Femur (tissue), 1 donor: ENCODE data around the gene FMN1.

ENCODE experiments used
- DNase-seq: peaks from one replicate; pipeline ENCODE4 v3.0.0-alpha.2; 2017

Gene FMN1

GRCh38 chr15:33047077-33047476 is 147.4 kb downstream of the FMN1 start:
- DNase-seq: no peak

DNA sequence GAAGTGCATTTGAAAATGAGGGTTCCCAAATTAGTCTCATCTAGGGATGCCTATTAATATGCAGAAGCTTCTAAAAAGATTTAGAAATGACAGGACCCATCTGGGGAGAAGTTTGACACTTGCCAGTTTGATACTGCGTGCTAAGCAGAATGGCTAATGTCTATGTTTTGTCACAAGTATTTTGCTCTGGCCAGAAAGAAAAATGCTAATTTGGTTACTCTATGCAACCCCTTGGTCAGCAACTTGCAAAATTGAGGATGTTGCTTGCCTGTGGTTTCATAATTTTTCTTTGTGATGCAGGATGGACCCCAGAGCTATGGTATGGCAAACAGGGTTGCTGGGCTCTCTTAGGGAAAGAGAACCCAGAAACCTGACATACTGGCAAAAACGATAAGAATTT is 148.2 kb downstream of the FMN1 start:
- DNase-seq: no peak

DNA sequence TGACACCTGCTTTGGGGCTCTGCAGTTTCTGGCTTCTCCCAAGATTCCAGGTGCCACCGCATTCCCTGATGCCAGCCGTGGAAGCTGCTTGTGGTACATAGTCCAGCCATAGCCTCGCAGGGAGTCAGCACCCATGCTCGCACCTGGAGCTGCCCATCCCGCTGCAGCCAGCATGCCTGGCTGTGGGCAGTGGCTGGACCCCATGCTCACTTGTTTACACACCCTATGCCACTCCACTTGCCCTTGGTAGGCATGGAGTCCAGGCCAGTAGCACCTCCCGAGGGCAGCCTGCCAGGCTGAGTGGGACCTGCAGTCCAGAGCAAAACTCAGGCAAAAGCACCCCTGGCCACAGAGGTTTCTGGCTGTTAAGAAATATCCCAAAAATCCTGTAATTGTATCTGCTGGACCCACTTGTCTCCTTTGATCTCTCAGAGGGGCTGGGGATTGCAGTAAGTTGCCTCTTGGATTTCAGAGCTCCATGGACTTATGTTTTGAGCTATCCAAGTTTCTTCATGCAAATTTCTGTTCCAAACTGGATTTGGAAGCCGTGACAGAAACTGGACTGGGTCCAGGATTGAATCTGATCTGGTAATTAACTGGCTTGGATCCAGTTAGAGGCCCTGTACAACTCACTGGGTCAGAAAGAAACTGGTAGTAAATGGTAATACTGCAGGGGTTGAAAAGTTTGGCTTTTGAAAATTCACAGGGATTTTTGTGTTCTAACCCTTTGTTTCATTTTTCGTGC is 149.3 kb downstream of the FMN1 start:
- peak; percentile 64 for DNase-seq

DNA sequence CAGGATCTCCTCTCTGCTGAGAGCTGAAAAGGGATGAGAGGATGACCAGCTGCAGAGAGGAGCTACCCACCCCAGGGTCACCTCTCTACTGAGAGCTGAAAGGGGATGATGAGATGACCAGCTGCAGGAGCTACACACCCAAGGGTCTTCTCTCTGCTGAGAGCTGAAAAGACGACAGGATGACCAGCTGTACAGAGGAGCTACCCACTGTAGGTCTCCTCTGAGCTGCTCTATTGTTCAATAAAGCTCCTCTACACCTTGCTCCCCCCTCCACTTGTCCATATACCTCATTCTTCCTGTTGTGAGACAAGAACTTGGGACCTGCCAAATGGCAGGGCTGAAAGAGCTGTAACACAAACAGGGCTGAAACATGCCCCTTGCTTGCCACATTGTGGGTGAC is 149.9 kb downstream of the FMN1 start:
- DNase-seq: no peak

DNA sequence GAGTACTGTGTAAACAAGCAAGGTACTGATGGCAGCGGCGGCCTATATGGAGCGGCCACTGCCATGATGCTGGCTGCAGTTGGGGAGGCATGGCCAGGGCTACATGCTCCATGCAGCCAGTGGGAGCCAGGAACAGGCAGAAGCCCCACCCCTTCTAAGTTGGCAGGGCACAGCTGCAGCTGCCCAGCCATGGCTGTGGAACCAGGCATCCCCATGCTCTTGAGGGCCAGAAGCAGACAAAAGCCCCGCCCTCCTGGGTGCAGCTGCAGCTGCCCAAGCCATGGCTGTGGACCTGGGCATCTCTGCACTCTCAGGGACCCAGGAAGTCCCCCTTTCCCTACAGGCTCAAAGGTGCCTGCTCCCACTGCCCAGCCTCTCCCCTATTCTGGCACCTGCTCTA is 150.9 kb downstream of the FMN1 start:
- no peak for DNase-seq

DNA sequence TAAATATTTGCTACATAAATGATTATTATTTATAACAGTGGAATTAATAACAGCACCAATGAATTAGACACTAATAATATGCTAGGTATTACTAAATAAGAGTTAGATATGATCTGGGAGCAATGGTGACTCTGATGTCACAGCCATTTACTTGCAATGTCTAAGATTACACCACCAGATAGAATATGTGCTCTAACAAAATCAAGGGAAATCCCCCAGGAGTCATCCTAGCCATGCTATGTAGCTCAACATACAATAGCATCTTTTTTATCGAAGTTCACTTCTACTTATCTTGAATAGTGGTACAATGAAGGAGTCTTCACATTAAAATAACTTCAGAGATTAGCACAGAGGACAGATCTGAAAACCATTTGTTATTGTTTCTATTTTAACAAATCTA is 154.0 kb downstream of the FMN1 start:
- no peak for DNase-seq

GRCh38 chr15:33034588-33034987 is 159.9 kb downstream of the FMN1 start:
- no peak for DNase-seq

DNA sequence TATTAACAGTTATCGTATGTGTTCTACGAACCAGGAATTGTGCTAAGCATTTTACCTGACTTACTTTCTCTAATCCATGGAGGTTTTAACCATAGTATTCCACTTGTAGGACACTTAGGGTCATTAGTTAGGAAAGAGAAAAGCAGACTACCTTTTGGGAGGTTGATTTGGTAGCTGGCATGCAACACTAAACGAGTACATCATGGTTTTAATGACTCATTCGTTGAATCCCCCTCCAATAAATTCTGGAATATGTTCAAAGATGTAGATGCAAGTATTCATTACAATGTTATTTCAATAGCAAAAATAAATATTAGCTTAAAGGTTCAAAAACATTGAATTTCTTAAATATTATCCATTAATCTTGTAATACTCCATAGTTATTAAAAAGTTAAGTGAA is 162.5 kb downstream of the FMN1 start:
- no peak for DNase-seq

DNA sequence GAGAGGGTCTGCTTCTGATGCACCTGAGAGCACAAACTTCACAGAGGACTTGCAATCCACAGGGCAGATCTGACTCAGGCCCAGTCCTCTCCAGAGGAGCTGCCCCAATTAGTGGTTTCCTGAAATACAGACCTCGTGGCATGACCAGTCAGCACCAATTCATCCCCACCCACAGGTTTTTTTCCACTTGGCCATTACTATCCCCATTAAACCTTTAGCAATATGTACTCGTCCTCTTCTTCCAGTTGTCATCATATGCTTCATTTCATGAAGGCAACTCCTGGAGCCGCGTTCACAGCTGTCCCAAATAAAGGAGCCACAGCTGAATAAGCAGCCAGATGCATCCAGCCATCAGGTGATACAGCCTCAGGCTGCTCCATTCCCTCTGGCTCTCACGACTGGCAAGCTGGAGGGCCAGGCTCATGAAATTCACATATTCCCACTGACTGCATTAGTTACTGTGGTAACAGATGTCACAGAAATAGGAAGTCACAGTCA is 163.1 kb downstream of the FMN1 start:
- DNase-seq: peak; percentile 46

- DNase-seq: no peak
Observed at GRCh38 chr15:33030315-33030714, 164.2 kb downstream of the FMN1 start.

- no peak for DNase-seq
Observed at GRCh38 chr15:33029109-33029652, 165.3 kb downstream of the FMN1 start.

- DNase-seq: no peak
Observed at GRCh38 chr15:33028495-33028894, 166.0 kb downstream of the FMN1 start.

DNA sequence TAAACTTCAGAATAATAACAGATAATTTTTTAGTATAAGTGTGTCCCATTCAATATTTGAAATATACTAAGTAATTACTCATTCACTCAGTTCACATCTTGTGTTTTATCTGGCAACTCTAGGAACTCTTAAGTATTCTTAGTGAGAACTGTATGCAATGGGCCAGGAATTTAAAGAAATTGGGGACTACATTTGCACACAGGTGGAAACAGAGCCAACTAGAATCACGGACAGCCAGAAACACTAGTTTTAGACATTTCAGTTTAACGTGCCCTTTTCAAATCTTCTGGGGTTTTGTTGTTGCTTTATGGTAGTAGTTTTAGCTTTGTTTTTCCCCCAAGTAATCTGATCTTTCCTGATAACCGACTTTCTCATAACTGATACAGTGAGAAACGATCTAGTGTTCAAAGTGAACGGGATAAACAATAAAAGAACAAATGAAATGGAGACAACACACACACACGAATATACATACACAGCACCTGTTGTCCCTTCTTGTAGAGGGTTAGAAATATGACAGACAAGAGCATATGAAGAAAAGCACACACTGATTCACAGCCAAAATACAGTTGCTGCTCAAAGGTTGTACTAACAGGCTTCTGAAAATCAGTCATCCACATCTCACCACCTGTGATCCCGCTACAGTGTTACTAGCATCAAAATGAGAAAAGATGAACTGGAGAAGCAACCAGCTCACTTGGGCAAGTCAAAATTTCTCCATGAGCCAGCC is 167.0 kb downstream of the FMN1 start:
- no peak for DNase-seq

DNA sequence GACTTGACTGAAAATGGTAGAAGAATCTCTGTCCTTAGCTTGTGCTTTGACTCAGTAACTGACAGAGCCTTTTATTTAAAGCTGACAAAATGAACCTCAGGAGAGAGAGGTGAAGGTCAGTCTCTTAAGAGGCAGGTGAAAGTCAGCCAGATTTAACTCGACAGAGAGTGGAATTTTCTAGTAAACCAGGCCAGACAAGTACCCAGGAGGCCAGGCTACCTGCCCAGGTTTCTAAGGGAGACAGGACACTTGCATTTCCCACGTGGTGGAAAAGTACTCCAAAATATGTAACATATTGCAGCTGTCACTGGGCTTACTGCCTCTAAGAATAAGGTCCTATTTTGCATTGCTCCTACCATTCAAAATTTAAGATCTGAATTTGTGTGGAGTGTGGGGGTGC is 167.9 kb downstream of the FMN1 start:
- DNase-seq: no peak

DNA sequence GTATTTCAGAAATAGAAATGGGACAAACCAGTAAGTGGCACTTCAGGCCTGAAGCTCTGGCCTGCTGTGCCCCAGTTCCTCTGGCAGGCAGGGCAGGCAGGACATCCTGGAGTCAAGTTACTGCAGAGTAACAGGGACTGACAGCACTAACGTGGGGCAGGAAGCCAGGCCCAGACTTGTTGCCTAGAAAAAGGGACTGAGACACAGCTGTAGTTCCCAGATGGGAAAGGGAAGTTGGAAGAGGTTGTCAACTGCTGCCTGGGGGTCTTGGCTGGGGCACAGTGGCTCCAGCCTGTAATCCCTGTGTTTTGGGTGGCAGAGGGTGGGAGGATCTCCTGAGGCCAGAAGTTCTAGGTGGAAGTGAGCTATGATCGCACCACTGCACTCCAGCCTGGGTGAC is 171.9 kb downstream of the FMN1 start:
- DNase-seq: peak; percentile 88

DNA sequence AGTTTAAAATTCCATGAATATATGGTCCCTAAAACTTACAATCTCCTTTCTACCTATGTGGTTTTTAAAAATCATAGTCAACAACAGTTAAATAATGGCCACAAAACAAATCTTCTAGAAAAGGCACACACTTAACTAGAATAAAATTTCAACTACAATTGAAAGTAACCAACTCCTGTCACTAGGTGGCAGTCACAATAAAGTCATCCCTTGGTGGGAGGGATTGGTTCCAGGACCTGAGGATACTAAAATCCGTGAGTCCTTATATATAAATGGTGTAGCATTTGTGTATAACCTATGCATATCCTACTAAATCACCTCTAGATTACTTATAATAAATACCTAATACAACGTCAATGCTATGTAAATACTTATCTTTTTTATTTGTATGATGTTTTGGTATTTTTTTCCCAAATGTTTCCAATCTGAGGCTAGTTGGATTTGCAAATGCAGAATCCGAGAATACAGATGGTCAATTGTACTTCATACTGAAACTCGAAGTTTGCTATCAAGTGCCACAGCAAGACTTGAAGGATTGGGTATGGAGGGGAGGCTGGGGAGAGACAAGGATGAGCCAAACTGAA is 172.6 kb downstream of the FMN1 start:
- DNase-seq: no peak

DNA sequence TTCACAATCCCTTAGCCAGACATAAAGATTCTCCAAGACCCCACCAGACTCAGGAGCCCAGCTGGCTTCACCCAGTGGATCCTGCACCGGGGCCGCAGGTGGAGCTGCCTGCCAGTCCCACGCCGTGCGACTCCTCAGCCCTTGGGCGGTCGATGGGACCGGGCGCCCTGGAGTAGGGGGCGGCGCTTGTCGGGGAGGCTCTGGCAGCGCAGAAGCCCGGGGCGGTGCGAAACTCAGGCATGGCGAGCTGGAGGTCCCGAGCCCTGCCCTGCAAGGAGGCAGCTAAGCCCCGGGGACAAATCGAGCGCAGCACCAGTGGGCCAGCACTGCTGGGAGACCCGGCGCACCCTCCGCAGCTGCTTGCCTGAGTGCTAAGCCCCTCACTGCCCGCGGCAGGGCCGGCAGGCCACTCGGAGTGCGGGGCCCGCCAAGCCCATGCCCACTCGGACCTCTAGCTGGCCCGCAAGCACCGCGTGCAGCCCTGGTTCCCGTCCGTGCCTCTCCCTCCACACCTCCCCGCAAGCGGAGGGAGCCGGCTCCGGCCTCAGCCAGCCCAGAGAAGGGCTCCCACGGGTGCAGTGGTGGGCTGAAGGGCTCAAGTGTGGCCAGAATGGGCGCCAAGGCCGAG is 175.0 kb downstream of the FMN1 start:
- no peak for DNase-seq

GRCh38 chr15:33016405-33017024 is 178.0 kb downstream of the FMN1 start:
- no peak for DNase-seq

DNA sequence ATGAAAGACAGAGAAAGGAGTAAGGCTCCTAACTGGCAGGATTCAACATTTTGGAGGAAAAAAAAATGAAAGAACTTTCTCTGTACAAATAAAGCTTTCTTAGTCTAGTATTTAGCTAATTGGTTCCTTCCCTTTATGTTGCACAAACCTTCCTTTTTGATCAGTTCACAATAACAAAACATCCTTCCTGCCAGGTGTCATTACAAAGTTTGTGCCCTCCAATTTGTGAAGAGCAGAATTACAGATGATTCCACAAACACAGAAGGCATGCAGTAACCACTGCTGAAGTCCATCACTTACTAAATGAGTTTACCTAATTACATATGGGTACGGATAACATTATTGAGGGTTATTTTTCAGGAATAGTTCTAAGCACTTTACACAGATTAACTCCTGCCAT is 179.9 kb downstream of the FMN1 start:
- no peak for DNase-seq

- no peak for DNase-seq
Observed at GRCh38 chr15:33013827-33014445, 180.6 kb downstream of the FMN1 start.

- no peak for DNase-seq
Observed at GRCh38 chr15:33011976-33012375, 182.5 kb downstream of the FMN1 start.

GRCh38 chr15:33009603-33010002 is 184.9 kb downstream of the FMN1 start:
- no peak for DNase-seq
